Urinary bladder (tissue), 4 donors: ENCODE data around the gene LARGE1. TPM values are rescaled to one million over a fixed set of nuclear protein-coding genes. Genes with fewer than 3 reads are reported as not detected.

Experiments
- DNase-seq: peaks from one replicate; pipeline ENCODE4 v3.0.0-alpha.2; 2015; ENCODE audit errors: extremely low spot score
- H3K27ac ChIP-seq: one replicate; pipeline ENCODE4 v1.5.1; 2013; ENCODE audit warnings: low read depth, mild to moderate bottlenecking, moderate library complexity
- H3K36me3 ChIP-seq: one replicate; pipeline ENCODE4 v1.6.1; 2013; ENCODE audit warnings: mild to moderate bottlenecking, moderate library complexity; ENCODE audit not compliant: insufficient read depth
- H3K4me1 ChIP-seq: one replicate; pipeline ENCODE4 v1.6.1; 2013; ENCODE audit warnings: mild to moderate bottlenecking, moderate library complexity; ENCODE audit not compliant: insufficient read depth
- H3K4me3 ChIP-seq: one replicate; pipeline ENCODE4 v1.5.1; 2013; ENCODE audit warnings: low read depth, low read length
- WGBS: extraction: QIAGEN DNeasy Blood & Tissue Kit; methylation state at CpG from one replicate; pipeline ENCODE4 v1.1.7; 2013; 5-methylcytosine and 5-hydroxymethylcytosine counted together
- polyA plus RNA-seq: library from polyadenylated mRNA; stranded (reverse); fragments of 200-250 nt; gene quantifications from one replicate; pipeline ENCODE4 v1.2.3, GENCODE V29; 2013
- total RNA-seq: library from RNA; depleted of rRNA; stranded (reverse); fragments of >200 nt; gene quantifications from one replicate; pipeline ENCODE4 v1.2.3, GENCODE V29; 2014
- donor health status: healthy with polysubstance abuse.
- donor health status: healthy.

Gene LARGE1
- total and polyA plus RNA-seq, 2 donors: 27.9 to 34.5 TPM

GRCh38 chr22:33539902-33540751 lies 380.1 kb downstream of the LARGE1 start:
- DNase-seq: peak; percentile 17

GRCh38 chr22:33539202-33539901 lies 380.9 kb downstream of the LARGE1 start:
- Histone ChIP-seq H3K4me1 (peaks cover 3% of the 10 kb centered on the region), H3K4me3 (no peak overlapping the region), H3K27ac (no peak overlapping the region), H3K36me3 (no peaks in the 10 kb centered on the region)
- DNase-seq: no peak
- 87% methylated on average over 5 of the region's 5 CpGs for WGBS

More at GRCh38 chr22:33539902-33540751, 380.1 kb downstream of the LARGE1 start:
- Histone ChIP-seq H3K36me3 (no peaks in the 10 kb centered on the region), H3K4me3 (no peak overlapping the region), H3K27ac (no peak overlapping the region), H3K4me1 (peaks cover 3% of the 10 kb centered on the region)
- WGBS: 28% methylated on average over 8 of the region's 8 CpGs

- 89% methylated on average over 6 of the region's 6 CpGs for WGBS
- H3K27ac ChIP-seq: no peak overlapping the region
- peaks cover 3% of the 10 kb centered on the region for H3K4me1 ChIP-seq
- DNase-seq: no peak
- no peaks in the 10 kb centered on the region for H3K36me3 ChIP-seq
- H3K4me3 ChIP-seq: no peak overlapping the region
These were observed 381.9 kb downstream of the LARGE1 start for GRCh38 chr22:33538277-33538885.

- H3K4me3 ChIP-seq: no peak overlapping the region
- no peak for DNase-seq
- no peak overlapping the region for H3K27ac ChIP-seq
- WGBS: 91% methylated on average over 9 of the region's 9 CpGs
- peaks cover 3% of the 10 kb centered on the region for H3K4me1 ChIP-seq
- no peaks in the 10 kb centered on the region for H3K36me3 ChIP-seq
These were observed 383.2 kb downstream of the LARGE1 start for GRCh38 chr22:33537059-33537458.

GRCh38 chr22:33535937-33536875 lies 384.1 kb downstream of the LARGE1 start:
- no peak overlapping the region for H3K4me3 ChIP-seq
- no peaks in the 10 kb centered on the region for H3K36me3 ChIP-seq
- H3K27ac ChIP-seq: no peak overlapping the region
- 68% methylated on average over 15 of the region's 15 CpGs for WGBS
- DNase-seq: no peak
- H3K4me1 ChIP-seq: peaks cover 3% of the 10 kb centered on the region

GRCh38 chr22:33529424-33530113 lies 390.7 kb downstream of the LARGE1 start:
- no peak overlapping the region for H3K27ac ChIP-seq
- 74% methylated on average over 9 of the region's 9 CpGs for WGBS
- no peak overlapping the region for H3K4me3 ChIP-seq
- DNase-seq: no peak
- H3K36me3 ChIP-seq: no peaks in the 10 kb centered on the region
- H3K4me1 ChIP-seq: no peaks in the 10 kb centered on the region

GRCh38 chr22:33528183-33528582 lies 392.1 kb downstream of the LARGE1 start:
- WGBS: 93% methylated on average over 3 of the region's 3 CpGs
- no peaks in the 10 kb centered on the region for H3K36me3 ChIP-seq
- DNase-seq: no peak
- H3K4me3 ChIP-seq: no peak overlapping the region
- H3K4me1 ChIP-seq: no peaks in the 10 kb centered on the region
- H3K27ac ChIP-seq: no peak overlapping the region

- 96% methylated on average over 12 of the region's 12 CpGs for WGBS
- no peak overlapping the region for H3K27ac ChIP-seq
- H3K4me1 ChIP-seq: no peaks in the 10 kb centered on the region
- no peak for DNase-seq
- no peak overlapping the region for H3K4me3 ChIP-seq
- H3K36me3 ChIP-seq: no peaks in the 10 kb centered on the region
These were observed 393.7 kb downstream of the LARGE1 start for GRCh38 chr22:33526434-33527107.

GRCh38 chr22:33524511-33525260 lies 395.6 kb downstream of the LARGE1 start:
- H3K4me1 ChIP-seq: no peaks in the 10 kb centered on the region
- no peak overlapping the region for H3K4me3 ChIP-seq
- no peak overlapping the region for H3K27ac ChIP-seq
- WGBS: 83% methylated on average over 4 of the region's 4 CpGs
- H3K36me3 ChIP-seq: no peaks in the 10 kb centered on the region
- DNase-seq: no peak

- no peak for DNase-seq
- H3K4me3 ChIP-seq: no peak overlapping the region
- H3K36me3 ChIP-seq: no peaks in the 10 kb centered on the region
- no peaks in the 10 kb centered on the region for H3K4me1 ChIP-seq
- H3K27ac ChIP-seq: no peak overlapping the region
- WGBS: 95% methylated on average over 9 of the region's 9 CpGs
These were observed 398.2 kb downstream of the LARGE1 start for GRCh38 chr22:33521879-33522665.
